GM19023 (cell line): Measurements from ENCODE around the gene C1orf159.

Experiments
- ATAC-seq: cut with Tn5 transposase; IDR thresholded peaks from one replicate; pipeline ENCODE4 v1.9.1; 2021; ENCODE audit warnings: mild to moderate bottlenecking, moderate library complexity; ENCODE audit not compliant: unreplicated experiment

The C1orf159 gene

GRCh38 chr1:1043411-1043810 is 72.5 kb downstream of the C1orf159 start:
- ATAC-seq = no peak

GRCh38 chr1:1042835-1043234 is 73.1 kb downstream of the C1orf159 start:
- ATAC-seq = no peak

- no peak for ATAC-seq
These were observed 74.0 kb downstream of the C1orf159 start for GRCh38 chr1:1041873-1042272.

- no peak for ATAC-seq
These were observed 74.8 kb downstream of the C1orf159 start for GRCh38 chr1:1041092-1041523.

GRCh38 chr1:1040004-1040991 is 75.6 kb downstream of the C1orf159 start:
- no peak for ATAC-seq

GRCh38 chr1:1039145-1039910 is 76.6 kb downstream of the C1orf159 start:
- ATAC-seq = no peak

GRCh38 chr1:1038694-1039093 is 77.2 kb downstream of the C1orf159 start:
- no peak for ATAC-seq

- no peak for ATAC-seq
These were observed 78.2 kb downstream of the C1orf159 start for GRCh38 chr1:1037366-1038327.

- ATAC-seq = no peak
These were observed 80.5 kb downstream of the C1orf159 start for GRCh38 chr1:1035291-1035943.

GRCh38 chr1:1034439-1034781 is 81.5 kb downstream of the C1orf159 start:
- no peak for ATAC-seq

GRCh38 chr1:1033731-1034438 is 82.0 kb downstream of the C1orf159 start:
- ATAC-seq = no peak

GRCh38 chr1:1033009-1033587 is 82.8 kb downstream of the C1orf159 start:
- ATAC-seq = peak; percentile 79

- peak; percentile 2 for ATAC-seq
These were observed 83.5 kb downstream of the C1orf159 start for GRCh38 chr1:1032424-1032823.
